ENCODE measurements around the gene WDR72.

GRCh38 chr15:53549697-53550305 lies 209.7 kb downstream of the WDR72 start:
- TF ChIP-seq EZH2 (IDR thresholded peaks at IDR 0.05; ENCODE audit: insufficient read depth, low read length) = no peak
- TF ChIP-seq, protein P1, sequence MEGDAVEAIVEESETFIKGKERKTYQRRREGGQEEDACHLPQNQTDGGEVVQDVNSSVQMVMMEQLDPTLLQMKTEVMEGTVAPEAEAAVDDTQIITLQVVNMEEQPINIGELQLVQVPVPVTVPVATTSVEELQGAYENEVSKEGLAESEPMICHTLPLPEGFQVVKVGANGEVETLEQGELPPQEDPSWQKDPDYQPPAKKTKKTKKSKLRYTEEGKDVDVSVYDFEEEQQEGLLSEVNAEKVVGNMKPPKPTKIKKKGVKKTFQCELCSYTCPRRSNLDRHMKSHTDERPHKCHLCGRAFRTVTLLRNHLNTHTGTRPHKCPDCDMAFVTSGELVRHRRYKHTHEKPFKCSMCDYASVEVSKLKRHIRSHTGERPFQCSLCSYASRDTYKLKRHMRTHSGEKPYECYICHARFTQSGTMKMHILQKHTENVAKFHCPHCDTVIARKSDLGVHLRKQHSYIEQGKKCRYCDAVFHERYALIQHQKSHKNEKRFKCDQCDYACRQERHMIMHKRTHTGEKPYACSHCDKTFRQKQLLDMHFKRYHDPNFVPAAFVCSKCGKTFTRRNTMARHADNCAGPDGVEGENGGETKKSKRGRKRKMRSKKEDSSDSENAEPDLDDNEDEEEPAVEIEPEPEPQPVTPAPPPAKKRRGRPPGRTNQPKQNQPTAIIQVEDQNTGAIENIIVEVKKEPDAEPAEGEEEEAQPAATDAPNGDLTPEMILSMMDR (IDR thresholded peaks at IDR 0.05; ENCODE audit: insufficient read depth, low read depth, low read length) = no peak
